GM13977 (cell line): ENCODE data around the gene ARHGEF1.
A peak's percentile ranks its signal among the peaks of the same experiment; 100 is the strongest.

Experiments
- DNase-seq: peaks from one replicate; pipeline ENCODE4 v3.0.0; 2012; ENCODE audit warnings: low spot score
- in situ Hi-C: fragments of 300-500 bp; cut with MboI; formaldehyde crosslinking; loops from one replicate; pipeline ENCODE4 v1.12.0; 2022; ENCODE audit warnings: low sequenced_read_pairs, low pct_unique_long_range_greater_than_20kb, mixed read lengths, inconsistent platforms; ENCODE audit not compliant: unreplicated experiment
- TF ChIP-seq, protein P1 (sequence below): IDR thresholded peaks from 2 replicates; pipeline ENCODE4 v1.5.1; 2012; ENCODE audit warnings: mild to moderate bottlenecking, control low read depth; ENCODE audit not compliant: insufficient read depth; ENCODE audit errors: extremely low read depth, missing control alignments

Gene ARHGEF1

GRCh38 chr19:41853768-41854167 lies 29.2 kb upstream of the ARHGEF1 start:
- in situ Hi-C loops, result no loop called here
- no peak for DNase-seq
- TF ChIP-seq, protein P1, sequence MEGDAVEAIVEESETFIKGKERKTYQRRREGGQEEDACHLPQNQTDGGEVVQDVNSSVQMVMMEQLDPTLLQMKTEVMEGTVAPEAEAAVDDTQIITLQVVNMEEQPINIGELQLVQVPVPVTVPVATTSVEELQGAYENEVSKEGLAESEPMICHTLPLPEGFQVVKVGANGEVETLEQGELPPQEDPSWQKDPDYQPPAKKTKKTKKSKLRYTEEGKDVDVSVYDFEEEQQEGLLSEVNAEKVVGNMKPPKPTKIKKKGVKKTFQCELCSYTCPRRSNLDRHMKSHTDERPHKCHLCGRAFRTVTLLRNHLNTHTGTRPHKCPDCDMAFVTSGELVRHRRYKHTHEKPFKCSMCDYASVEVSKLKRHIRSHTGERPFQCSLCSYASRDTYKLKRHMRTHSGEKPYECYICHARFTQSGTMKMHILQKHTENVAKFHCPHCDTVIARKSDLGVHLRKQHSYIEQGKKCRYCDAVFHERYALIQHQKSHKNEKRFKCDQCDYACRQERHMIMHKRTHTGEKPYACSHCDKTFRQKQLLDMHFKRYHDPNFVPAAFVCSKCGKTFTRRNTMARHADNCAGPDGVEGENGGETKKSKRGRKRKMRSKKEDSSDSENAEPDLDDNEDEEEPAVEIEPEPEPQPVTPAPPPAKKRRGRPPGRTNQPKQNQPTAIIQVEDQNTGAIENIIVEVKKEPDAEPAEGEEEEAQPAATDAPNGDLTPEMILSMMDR, result no peak

DNA sequence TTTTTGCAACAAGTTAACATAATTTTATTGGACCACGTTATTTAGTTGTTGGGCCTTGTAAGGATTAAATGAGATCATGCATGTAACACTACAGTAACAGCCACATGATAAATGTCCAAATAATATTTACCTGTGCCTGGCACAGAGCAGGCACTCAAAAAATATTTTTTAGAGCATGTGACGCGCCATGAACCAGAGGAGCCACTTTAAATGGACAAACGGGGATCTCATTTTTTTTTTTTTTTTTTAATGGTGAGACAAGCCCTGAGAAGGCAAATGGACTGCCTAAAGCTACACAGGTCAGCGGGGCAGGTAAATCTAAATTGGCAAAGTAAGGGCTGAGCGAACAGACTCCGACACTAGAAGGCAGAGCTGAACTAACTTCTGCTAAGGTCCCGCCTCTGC lies 23.8 kb upstream of the ARHGEF1 start:
- in situ Hi-C loops, result no loop called here
- DNase-seq, result no peak
- TF ChIP-seq, protein P1, result peak; percentile 39

GRCh38 chr19:41859618-41860418 lies 23.2 kb upstream of the ARHGEF1 start, which contains the start of gene RPS19:
Gene RPS19, plus strand, starts transcription at chr19:41860255. Its CDS starts 520 bp downstream, at chr19:41860775.
- peak; percentile 98 for DNase-seq
- in situ Hi-C loops, result no loop called here
- TF ChIP-seq, protein P1, result peak; percentile 25

DNA sequence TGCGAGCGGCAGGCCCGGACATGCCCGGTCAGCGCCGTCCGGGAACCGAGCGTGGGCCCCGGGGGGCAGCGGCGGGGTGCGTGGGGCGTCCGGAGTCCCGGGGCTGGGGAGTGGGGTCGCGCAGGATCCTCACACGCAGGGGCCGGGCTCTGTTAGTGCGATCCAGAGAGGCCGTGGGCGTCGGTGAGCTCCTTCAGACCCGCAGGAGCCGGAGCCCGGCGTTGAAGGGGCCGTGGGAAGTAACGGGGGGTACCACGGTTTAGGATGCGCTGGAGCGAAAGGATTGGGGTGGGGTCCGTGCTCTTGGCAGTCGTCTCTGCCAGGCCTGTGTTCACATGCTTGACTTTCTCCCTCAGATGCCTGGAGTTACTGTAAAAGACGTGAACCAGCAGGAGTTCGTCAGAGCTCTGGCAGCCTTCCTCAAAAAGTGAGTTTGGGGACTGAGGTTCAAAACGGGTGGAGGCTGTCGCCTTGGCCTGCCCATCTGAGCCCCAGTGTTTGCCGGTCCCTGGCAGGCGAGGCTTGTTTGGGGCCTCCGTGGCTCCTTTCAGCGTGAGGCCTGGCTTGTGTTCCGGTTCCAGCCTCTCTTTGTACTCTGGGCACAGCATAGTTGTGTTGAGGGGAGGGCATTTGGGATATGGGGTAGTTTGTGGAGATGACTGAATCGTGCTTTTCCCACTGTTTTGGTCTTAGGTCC lies 22.4 kb upstream of the ARHGEF1 start:
- DNase-seq, result no peak
- in situ Hi-C loops, result no loop called here

GRCh38 chr19:41861116-41861768 lies 21.7 kb upstream of the ARHGEF1 start:
- no peak for DNase-seq
- TF ChIP-seq, protein P1, result no peak
- in situ Hi-C loops, result no loop called here

More for the DNA sequence above, 22.4 kb upstream of the ARHGEF1 start:
- TF ChIP-seq, protein P1, result no peak

DNA sequence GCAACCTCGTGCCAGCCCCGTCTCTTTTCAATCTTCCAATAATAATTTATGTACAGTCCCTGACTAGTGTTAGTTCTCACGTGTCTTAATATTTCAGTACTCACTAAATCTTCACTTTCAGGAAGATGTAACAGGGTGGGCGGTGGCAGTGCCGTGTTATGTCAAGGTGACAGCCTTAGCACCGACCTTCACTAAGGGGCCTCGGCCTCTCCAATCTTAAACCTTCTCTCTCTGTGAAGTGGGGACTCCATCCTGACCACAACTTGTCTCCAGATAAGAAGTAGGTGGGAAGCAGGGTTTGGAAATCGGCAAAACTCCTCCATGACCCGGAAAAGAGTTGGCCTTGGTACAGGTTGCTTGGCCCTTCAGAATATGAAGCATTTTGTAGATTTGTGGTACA lies 21.1 kb upstream of the ARHGEF1 start:
- no peak for DNase-seq
- TF ChIP-seq, protein P1, result no peak
- in situ Hi-C loops, result no loop called here
